Fibroblast of mammary gland (primary cell): ENCODE measurements around the gene AMBRA1.

Experiments used
- DNase-seq: peaks from one replicate; pipeline ENCODE4 v3.0.0-alpha.2; 2010; ENCODE audit warnings: low read depth
- H3K4me3 ChIP-seq: 2 replicates; pipeline ENCODE4 v1.5.1; 2011; ENCODE audit warnings: low read depth, mild to moderate bottlenecking, low read length, moderate library complexity; ENCODE audit not compliant: control insufficient read depth
- TF ChIP-seq, protein P1 (sequence below): conservative IDR thresholded peaks from 2 replicates; pipeline ENCODE4 v1.5.1; 2011; ENCODE audit warnings: low read depth, low read length, inconsistent platforms; ENCODE audit not compliant: control insufficient read depth, insufficient read depth

The AMBRA1 gene

DNA sequence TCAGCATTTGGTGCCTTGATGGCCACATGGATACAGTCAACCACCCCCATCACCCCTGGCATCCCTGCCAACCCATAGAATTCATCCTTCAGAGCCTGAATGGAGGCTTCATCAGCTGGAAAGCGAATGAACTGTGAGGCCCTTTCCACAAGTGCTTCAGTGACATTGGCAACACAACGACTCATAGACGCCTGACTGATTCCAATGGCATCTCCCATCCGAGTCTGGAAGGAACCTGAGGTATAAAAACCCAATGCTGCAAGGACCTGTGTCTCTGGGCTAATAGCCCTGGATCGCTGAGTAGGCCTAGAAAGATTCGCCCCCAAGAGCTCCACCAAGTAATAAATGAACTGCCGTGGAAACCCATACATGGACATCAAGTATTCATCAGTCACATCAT is 21.9 kb upstream of the AMBRA1 start:
- no peak for DNase-seq
- no peak overlapping the region for H3K4me3 ChIP-seq
- TF ChIP-seq, protein P1, sequence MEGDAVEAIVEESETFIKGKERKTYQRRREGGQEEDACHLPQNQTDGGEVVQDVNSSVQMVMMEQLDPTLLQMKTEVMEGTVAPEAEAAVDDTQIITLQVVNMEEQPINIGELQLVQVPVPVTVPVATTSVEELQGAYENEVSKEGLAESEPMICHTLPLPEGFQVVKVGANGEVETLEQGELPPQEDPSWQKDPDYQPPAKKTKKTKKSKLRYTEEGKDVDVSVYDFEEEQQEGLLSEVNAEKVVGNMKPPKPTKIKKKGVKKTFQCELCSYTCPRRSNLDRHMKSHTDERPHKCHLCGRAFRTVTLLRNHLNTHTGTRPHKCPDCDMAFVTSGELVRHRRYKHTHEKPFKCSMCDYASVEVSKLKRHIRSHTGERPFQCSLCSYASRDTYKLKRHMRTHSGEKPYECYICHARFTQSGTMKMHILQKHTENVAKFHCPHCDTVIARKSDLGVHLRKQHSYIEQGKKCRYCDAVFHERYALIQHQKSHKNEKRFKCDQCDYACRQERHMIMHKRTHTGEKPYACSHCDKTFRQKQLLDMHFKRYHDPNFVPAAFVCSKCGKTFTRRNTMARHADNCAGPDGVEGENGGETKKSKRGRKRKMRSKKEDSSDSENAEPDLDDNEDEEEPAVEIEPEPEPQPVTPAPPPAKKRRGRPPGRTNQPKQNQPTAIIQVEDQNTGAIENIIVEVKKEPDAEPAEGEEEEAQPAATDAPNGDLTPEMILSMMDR, result no peak

DNA sequence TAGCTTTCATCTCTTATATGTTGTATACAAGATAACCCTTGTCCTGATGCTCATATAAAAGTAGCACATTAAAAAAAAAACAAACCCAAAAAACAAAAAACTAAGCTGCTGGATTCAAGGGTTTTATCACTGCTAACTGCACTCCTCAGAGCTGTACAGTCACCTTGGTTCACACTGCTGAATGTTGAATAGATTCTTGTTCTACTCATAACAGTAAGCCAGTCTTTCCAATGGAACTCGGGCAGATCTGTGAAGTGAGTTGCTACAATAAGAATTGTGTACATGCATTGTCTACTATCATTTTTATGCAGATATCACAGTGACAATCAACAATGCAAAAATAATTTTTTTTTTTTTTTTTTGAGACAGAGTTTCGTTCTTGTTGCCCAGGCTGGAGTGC is 18.5 kb upstream of the AMBRA1 start:
- TF ChIP-seq, protein P1, result no peak
- H3K4me3 ChIP-seq, result no peak overlapping the region
- DNase-seq, result no peak

DNA sequence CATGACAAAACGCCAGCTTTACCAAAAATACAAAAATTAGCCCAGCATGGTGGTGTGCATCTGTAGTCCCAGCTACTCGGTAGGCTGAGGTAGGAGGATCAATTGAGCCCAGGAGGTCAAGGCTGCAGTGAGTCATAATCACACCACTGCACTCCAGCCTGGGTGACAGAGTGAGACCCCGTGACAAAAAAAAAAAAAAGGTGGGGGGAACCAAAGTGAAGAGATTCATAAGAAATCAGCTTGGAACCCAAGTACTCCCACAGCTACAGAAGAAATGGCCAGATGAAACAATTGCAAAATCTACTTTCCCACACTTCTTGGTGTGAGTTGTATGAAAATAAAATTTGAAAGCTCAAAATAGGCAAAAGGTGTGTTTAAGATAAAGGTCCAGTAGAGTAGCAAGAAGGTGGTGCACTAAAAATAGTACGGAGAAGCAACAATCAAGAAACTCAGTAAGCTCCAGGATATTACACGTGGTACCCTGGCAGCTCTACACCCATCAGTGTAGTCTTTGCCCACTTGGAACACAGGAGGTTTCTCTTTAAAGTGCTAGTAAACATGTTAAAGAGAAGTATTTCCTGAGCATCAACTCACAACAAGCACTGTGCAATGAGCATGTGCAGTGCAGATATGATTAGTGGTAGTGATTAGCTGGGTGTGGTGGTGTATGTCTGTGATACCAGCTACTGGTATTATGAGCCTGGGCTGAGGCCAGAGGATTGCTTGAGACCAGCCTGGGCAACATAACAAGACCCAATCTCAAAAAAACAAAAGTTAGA is 17.9 kb upstream of the AMBRA1 start:
- TF ChIP-seq, protein P1, result no peak
- no peak overlapping the region for H3K4me3 ChIP-seq
- no peak for DNase-seq

DNA sequence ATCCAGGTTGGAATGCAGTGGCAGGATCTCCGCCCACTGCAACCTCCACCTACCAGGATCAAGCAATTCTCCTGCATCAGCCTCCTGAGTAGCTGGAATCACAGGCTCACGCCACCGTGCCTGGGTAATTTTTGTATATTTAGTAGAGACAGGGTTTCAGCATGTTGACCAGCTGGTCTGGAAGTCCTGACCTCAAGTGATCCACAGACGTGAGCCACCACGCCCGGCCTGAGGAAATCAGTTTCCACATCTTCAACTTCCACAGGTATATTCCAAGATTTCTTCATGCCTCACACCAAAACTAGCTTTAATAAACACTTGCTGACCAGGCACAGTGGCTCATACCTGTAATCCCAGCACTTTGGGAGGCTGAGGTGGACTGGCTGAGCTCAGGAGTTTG is 15.6 kb upstream of the AMBRA1 start:
- DNase-seq, result no peak
- TF ChIP-seq, protein P1, result no peak
- H3K4me3 ChIP-seq, result no peak overlapping the region

DNA sequence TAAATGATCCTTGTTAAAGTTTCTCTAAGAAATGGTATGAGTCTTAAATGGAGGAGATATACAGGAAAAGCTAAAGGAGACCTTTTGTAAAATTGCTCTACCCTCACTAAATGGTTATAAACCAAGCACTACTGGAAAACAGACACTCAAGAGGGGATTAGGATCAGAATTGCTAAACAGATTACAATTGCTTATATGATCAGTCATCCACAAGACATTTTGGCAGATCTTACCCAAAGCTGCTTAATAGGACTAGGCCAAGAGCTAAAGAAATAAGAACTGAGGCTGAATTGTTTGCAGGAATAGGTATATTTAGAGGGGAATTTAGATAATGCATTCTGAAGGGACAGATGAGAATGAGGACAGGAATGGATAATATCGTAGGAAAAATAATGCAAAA is 13.7 kb upstream of the AMBRA1 start:
- no peak for DNase-seq
- no peak overlapping the region for H3K4me3 ChIP-seq
- TF ChIP-seq, protein P1, result no peak

DNA sequence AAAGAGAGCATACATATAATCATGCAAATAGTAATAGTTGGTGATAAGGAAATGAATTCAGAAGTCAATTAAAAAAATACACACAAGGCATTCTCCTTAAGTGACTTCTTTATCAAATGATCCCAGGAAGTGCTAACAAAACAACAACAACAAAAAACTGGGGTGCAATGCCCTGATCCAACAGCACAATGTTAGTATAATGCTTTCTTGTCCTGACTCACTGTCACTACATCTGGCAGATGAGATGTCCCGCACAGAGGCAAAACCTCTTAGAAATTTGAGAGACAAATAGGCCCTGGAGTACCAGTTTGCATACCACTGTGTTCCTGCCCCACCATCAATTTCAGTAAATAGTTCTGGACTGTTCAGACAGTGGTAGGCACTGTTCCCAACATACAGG is 11.0 kb upstream of the AMBRA1 start:
- H3K4me3 ChIP-seq, result no peak overlapping the region
- TF ChIP-seq, protein P1, result no peak
- DNase-seq, result no peak
